Adrenal gland (tissue), 12 donors: ENCODE results near the gene SPCS2. TPM values are rescaled to one million over a fixed set of nuclear protein-coding genes. Genes with fewer than 3 reads are reported as not detected.

Experiments
- DNase-seq, 7 donors: peaks; one replicate each; pipeline ENCODE4 v3.0.0-alpha.2; 2019 to 2020
- H3K27ac ChIP-seq, 5 donors: fragments of 200-600 bp; sonication (generic) in 4 of 5; 1 replicate in 3 of 5; 2 replicates in 2 of 5; pipeline versions ENCODE4 v1.5.1 to v1.8.0; 2016 to 2020; ENCODE audit warnings: mild to moderate bottlenecking in 1 of 5
- H3K27me3 ChIP-seq: fragments of 200-600 bp; 2 replicates; pipeline ENCODE4 v1.8.0; 2021
- H3K36me3 ChIP-seq, 2 donors: fragments of 200-600 bp; replicated peaks in 1 of 2; 1 replicate in 1 of 2; 2 replicates in 1 of 2; pipeline versions ENCODE4 v1.5.1 to v1.8.0; 2018 to 2022
- H3K4me1 ChIP-seq, 2 donors: fragments of 200-600 bp; replicated peaks in 1 of 2; 1 replicate in 1 of 2; 2 replicates in 1 of 2; pipeline versions ENCODE4 v1.5.1 to v1.8.0; 2018 to 2021
- H3K4me3 ChIP-seq, 4 donors: fragments of 200-600 bp; sonication (generic) in 3 of 4; one replicate each; pipeline ENCODE4 v1.5.1; 2016 to 2018
- H3K9me3 ChIP-seq, 3 donors: fragments of 200-600 bp; sonication (generic) in 1 of 3; replicated peaks in 1 of 3; 1 replicate in 2 of 3; 2 replicates in 1 of 3; pipeline versions ENCODE4 v1.5.1 to v1.8.0; 2016 to 2021
- POLR2A ChIP-seq, 2 donors: fragments of 450-650 bp; IDR thresholded peaks; one replicate each; pipeline ENCODE4 v1.6.1; 2017; ENCODE audit warnings: antibody characterized with exemption in 2 of 2, mild to moderate bottlenecking in 2 of 2, moderate library complexity in 1 of 2
- WGBS, 4 donors: extraction: QIAGEN DNeasy Blood & Tissue Kit in 2 of 4; methylation state at CpG; one replicate each; pipeline versions ENCODE4 v1.1.5 to v1.1.7; 2013 to 2017; 5-methylcytosine and 5-hydroxymethylcytosine counted together
- intact Hi-C, 2 donors: fragments of 100-400 bp; cut with DNase I; formaldehyde crosslinking; loops; one replicate each; pipeline versions ENCODE4 v1.14.1 to v1.15.0; 2022 to 2023
- polyA plus RNA-seq, 3 donors: library from polyadenylated mRNA; stranded (reverse); fragments of 200-250 nt in 2 of 3; fragments of 350-450 nt in 1 of 3; fragmentation: Illumina TruSeq in 1 of 3; extraction: RNeasy Lipid Tissue Mini Kit (QIAGEN cat#74804) in 1 of 3; gene quantifications; one replicate each; pipeline ENCODE4 v1.2.3, GENCODE V29; 2013 to 2014
- total RNA-seq, 9 donors: library from RNA; depleted of rRNA in 4 of 9; stranded (reverse); fragments of >200 nt in 4 of 9; fragments of 120-200 nt in 1 of 9; fragmentation: NEBNext Ultra II Directional in 1 of 9; extraction: Animal tissue kit (Norgen Biotek cat#: 25700) in 1 of 9; gene quantifications; one replicate each; pipeline versions ENCODE4 v1.1.0 to v1.2.4, GENCODE V29; 2013 to 2023
- TF ChIP-seq, protein P1 (sequence below), 6 experiments: fragments of 450-650 bp in 4 of 6; fragments of 200-600 bp in 2 of 6; sonication (generic) in 1 of 6; IDR thresholded peaks; 1 replicate in 5 of 6; 2 replicates in 1 of 6; pipeline versions ENCODE4 v1.5.1 to v1.8.0; 2016 to 2021; ENCODE audit warnings: antibody characterized with exemption in 6 of 6, mild to moderate bottlenecking in 2 of 6, moderate library complexity in 1 of 6
- donor health status: healthy with polysubstance abuse.
- donor health status: Bipolar disorder and iron deficiency.
- donor health status: DM: yes; HTN: yes; CAD: no.
- donor health status: DM: no; HTN: no; CAD: no.
- donor health status: DM: no; HTN: no; CAD: no.
- donor health status: DM: yes; HTN: yes; CAD: no.

SPCS2 gene
- total and polyA plus RNA-seq, 12 donors, result 38.6 to 287 (median 124) TPM

DNA sequence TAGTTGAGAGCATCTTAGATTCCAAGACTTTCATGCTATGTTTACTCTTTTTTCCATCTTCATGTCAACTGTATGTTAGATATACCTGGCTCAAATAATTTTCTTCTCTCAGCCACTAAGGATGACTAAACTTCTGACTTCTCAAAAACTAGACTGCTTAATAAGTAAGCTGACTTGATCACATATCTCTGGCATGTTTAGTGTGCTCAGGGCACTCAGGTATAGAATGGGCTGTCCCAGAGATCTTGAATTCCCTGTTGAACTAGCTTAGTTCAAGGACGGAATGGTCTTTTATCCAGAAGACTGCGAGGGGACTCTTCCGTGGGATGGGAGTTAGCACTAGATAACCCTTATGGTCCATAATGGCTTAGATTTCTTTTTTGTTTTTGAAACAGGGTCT lies 52.6 kb downstream of the SPCS2 start:
- Histone ChIP-seq H3K9me3 (no peaks in the 10 kb centered on the region), H3K36me3 (peaks cover 0 to 14% of the 10 kb centered on the region in 2 donors), H3K27ac (no peak overlapping the region), H3K27me3 (no peaks in the 10 kb centered on the region), H3K4me3 (no peak overlapping the region), H3K4me1 (no peaks in the 10 kb centered on the region)
- DNase-seq, result no peak
- intact Hi-C loops, result no loop called here
- WGBS, 4 donors, result 93 to 96% (median 96%) methylated on average over 3 of the region's 3 CpGs
- TF ChIP-seq, protein P1, sequence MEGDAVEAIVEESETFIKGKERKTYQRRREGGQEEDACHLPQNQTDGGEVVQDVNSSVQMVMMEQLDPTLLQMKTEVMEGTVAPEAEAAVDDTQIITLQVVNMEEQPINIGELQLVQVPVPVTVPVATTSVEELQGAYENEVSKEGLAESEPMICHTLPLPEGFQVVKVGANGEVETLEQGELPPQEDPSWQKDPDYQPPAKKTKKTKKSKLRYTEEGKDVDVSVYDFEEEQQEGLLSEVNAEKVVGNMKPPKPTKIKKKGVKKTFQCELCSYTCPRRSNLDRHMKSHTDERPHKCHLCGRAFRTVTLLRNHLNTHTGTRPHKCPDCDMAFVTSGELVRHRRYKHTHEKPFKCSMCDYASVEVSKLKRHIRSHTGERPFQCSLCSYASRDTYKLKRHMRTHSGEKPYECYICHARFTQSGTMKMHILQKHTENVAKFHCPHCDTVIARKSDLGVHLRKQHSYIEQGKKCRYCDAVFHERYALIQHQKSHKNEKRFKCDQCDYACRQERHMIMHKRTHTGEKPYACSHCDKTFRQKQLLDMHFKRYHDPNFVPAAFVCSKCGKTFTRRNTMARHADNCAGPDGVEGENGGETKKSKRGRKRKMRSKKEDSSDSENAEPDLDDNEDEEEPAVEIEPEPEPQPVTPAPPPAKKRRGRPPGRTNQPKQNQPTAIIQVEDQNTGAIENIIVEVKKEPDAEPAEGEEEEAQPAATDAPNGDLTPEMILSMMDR (IDR thresholded peaks at IDR 0.05), result no peak
- no peak for TF ChIP-seq POLR2A (IDR thresholded peaks at IDR 0.05)

DNA sequence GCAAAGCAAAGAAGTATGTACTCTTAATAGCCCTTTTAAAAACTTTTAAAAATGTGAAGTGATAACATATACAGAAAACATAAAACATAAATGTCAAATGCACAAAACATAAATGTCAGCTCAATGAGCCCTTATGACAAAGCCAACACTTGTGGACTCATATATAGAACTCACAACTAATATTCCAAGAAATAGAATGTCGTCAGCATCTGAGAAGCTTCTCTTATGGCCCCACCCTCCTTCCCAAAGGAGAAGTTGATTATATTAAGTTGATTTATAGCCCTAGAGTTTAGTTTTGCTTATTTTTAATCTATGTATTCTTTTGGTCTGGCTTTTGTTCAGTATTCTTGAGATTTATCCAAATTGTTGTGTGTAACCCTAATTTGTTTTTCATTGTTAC lies 53.5 kb downstream of the SPCS2 start:
- Histone ChIP-seq H3K36me3 (peaks cover 0 to 19% of the 10 kb centered on the region in 2 donors), H3K9me3 (no peaks in the 10 kb centered on the region), H3K27ac (no peak overlapping the region), H3K27me3 (no peaks in the 10 kb centered on the region), H3K4me1 (no peaks in the 10 kb centered on the region), H3K4me3 (no peak overlapping the region)
- intact Hi-C loops, result no loop called here
- WGBS, 4 donors, result 88 to 96% (median 92%) methylated on average over 1 of the region's 1 CpG
- no peak for TF ChIP-seq POLR2A (IDR thresholded peaks at IDR 0.05)
- TF ChIP-seq, protein P1 (IDR thresholded peaks at IDR 0.05), result no peak
- no peak for DNase-seq

DNA sequence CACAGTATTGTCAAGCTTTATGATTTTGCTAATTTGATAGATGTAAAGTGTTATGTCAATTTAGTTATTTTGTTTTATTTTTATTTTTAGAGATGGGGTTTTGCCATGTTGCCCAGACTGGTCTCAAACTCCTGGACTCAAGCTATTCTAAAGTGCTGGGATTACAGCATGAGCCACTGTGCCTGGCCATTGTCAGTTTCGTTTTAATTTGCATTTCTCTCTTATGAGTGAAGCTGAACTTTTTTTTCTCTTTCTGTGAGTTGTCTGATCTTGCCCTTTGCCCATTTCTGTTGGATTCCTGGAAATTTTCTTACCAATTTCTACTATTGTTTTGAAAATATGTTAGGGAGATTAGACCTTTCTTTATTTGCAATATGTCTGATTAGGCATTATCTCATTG lies 55.1 kb downstream of the SPCS2 start:
- Histone ChIP-seq H3K4me1 (no peaks in the 10 kb centered on the region), H3K27ac (no peak overlapping the region), H3K4me3 (no peak overlapping the region), H3K27me3 (no peaks in the 10 kb centered on the region), H3K9me3 (no peaks in the 10 kb centered on the region), H3K36me3 (peaks cover 0 to 24% of the 10 kb centered on the region in 2 donors)
- intact Hi-C loops, result no loop called here
- no peak for DNase-seq
- WGBS, 4 donors, result 71 to 96% (median 87%) methylated on average over 1 of the region's 1 CpG
- no peak for TF ChIP-seq POLR2A (IDR thresholded peaks at IDR 0.05)
- TF ChIP-seq, protein P1 (IDR thresholded peaks at IDR 0.05), result no peak

DNA sequence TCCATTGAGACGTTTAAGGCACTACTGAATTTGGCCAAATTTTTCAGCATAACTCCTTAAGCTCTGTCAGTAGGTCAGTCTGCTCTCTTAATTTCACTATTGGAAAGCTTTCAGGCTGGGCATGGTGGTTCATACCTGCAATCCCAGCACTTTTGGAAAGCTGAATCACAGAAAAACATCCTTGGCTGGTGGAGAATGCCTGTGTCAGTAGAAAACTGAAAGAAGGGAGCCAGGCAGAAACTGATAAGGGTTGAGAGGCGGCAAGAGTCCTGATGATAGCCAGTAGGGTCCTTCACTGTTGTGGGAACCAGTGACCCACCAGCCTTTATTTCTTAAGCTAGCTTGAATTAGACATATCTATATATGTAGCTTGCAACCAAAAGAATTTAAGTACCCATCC lies 62.3 kb downstream of the SPCS2 start:
- Histone ChIP-seq H3K27me3 (no peaks in the 10 kb centered on the region), H3K9me3 (no peaks in the 10 kb centered on the region), H3K4me1 (peaks cover 13 to 16% of the 10 kb centered on the region in 2 donors), H3K4me3 (no peak overlapping the region), H3K36me3 (peaks cover 0 to 13% of the 10 kb centered on the region in 2 donors), H3K27ac (peak overlapping the region in 2 of 5 donors; percentile 9 to 23)
- no peak for DNase-seq
- intact Hi-C loops, result no loop called here
- 57 to 74% (median 65%) methylated on average over 2 of the region's 2 CpGs for WGBS, 4 donors
- TF ChIP-seq, protein P1 (IDR thresholded peaks at IDR 0.05), result no peak
- TF ChIP-seq POLR2A (IDR thresholded peaks at IDR 0.05), result no peak
